Neural cell (in vitro differentiated cells): Measurements from ENCODE around the gene LDHD.

ENCODE experiments used
- CTCF ChIP-seq: fragments of 450-650 bp; IDR thresholded peaks from 2 replicates; pipeline ENCODE4 v1.5.1; 2014; ENCODE audit warnings: antibody characterized with exemption, mild to moderate bottlenecking, moderate library complexity; ENCODE audit not compliant: poor library complexity, severe bottlenecking
- EP300 ChIP-seq: fragments of 450-650 bp; conservative IDR thresholded peaks from 2 replicates; pipeline ENCODE4 v1.6.1; 2014; ENCODE audit warnings: antibody characterized with exemption, mild to moderate bottlenecking, moderate library complexity; ENCODE audit not compliant: poor library complexity, severe bottlenecking
- EZH2 ChIP-seq: fragments of 200-600, 300-800 bp; shearing (Covaris generic), sonication (generic); IDR thresholded peaks from 2 replicates; pipeline ENCODE4 v1.6.1; 2014; ENCODE audit warnings: antibody characterized with exemption, low read length, borderline replicate concordance, mild to moderate bottlenecking; ENCODE audit not compliant: insufficient read depth, poor library complexity, severe bottlenecking
- MXI1 ChIP-seq: fragments of 450-650 bp; conservative IDR thresholded peaks from 2 replicates; pipeline ENCODE4 v1.6.1; 2014; ENCODE audit warnings: antibody characterized with exemption, mild to moderate bottlenecking; ENCODE audit not compliant: poor library complexity, severe bottlenecking
- POLR2AphosphoS5 ChIP-seq: IDR thresholded peaks from 2 replicates; pipeline ENCODE4 v1.6.1; 2012
- REST ChIP-seq: IDR thresholded peaks from 2 replicates; pipeline ENCODE4 v1.6.1; 2012; ENCODE audit warnings: borderline replicate concordance

- no peak for TF ChIP-seq EZH2
- TF ChIP-seq CTCF: no peak
- no peak for TF ChIP-seq POLR2AphosphoS5
- TF ChIP-seq REST: no peak
- TF ChIP-seq MXI1: no peak
- TF ChIP-seq EP300: no peak
Observed at GRCh38 chr16:75074304-75074793, 42.2 kb downstream of the LDHD start.
